ENCODE results near the gene FAM111B.
"Not testable (repeated sequence)": the region's sequence is repeated elsewhere in the genome, so short reads cannot be mapped to it uniquely, and the experiment has no call there.

Gene FAM111B

DNA sequence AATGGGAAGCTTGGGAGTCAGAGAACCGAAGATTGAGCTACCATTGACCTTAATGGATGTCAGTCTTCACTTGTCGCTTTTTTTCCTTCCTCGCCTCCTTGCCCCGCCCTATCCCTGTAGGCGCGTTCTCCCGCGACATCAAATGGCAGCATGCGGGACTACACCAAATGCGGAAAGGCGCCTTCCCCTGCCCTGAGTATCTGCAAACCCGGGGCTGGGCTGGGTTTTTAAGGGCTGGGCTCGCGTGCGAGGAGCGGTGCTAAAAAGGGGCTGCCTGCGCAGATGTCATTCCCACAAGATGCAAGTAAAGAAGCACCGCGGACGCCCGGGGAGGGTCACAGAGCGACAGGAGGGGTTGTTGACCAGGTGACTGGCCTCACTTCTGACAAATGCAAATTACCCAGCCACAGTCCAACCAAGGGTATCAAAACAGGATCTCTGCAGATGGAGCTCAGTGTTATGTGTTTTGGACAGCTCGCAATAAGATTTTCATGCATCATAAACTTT is 4.7 kb upstream of the FAM111B start:
- peak; percentile 21 for DNase-seq (ENCODE audit: low spot score)

- DNase-seq (ENCODE audit: low spot score): not testable (repeated sequence)
Observed at GRCh38 chr11:59107721-59108120, 684 bp downstream of the FAM111B start.

DNA sequence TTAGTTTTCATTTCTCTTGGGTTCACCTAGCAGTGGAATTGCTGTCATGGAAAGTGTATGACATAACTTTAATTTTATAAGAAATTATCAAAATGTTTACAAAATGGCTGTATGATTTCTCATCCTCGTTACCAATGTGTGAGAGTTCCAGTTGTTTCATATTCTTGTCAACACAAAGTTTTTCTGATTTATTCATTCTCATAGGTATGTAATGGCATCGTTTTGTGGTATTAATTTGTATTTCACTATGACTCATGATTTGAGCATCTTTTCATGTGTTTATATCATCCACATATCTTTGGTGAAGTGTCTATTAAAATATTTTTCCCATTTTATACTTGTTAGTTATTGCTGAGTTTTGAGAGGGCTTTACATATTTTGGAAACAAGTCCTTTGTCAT is 5.5 kb downstream of the FAM111B start:
- DNase-seq (ENCODE audit: low spot score): no peak

- DNase-seq (ENCODE audit: low spot score): no peak
Observed at GRCh38 chr11:59114344-59114743, 7.3 kb downstream of the FAM111B start.

DNA sequence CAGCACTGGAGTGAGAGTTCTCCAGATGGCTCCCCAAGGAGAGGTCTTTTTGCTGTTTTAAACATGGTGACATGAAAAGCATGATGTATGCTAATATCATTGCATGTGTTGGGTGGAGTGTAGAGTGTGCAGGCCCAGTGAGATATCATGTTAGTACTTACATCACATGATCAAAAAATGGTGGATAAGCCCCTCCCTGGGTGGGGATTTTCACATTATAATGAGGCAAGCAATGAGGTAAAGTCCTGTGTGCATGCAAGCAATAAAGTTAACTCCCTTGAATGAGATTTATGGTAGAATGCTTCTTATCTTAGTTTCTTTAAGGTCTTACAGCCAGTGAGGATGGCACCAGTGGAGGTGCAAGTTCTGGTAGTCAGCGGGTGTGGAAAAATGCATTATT is 8.5 kb downstream of the FAM111B start:
- DNase-seq (ENCODE audit: low spot score): no peak

GRCh38 chr11:59117774-59118173 is 10.7 kb downstream of the FAM111B start:
- DNase-seq (ENCODE audit: low spot score): no peak

DNA sequence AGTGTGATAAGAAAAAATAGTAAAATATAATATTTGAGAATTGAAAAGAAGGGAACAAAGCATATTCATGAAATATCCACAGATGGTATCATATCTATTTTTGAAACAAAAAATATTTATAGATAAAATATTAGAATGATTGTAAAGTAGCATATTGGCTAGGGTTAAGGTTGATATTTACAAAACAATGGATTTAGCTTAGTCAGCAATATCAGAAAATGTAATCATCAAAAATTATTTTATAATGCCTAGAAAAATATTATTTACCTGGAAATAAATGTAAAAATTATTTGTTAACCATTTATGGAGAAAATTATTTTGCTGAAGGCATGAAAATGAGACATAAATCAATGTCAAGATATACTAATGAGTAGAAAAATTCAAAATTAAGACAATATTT is 12.8 kb downstream of the FAM111B start:
- no peak for DNase-seq (ENCODE audit: low spot score)

GRCh38 chr11:59135648-59136461 is 28.8 kb downstream of the FAM111B start:
- peak; percentile 66 for DNase-seq (ENCODE audit: low spot score)

GRCh38 chr11:59136551-59136950 is 29.5 kb downstream of the FAM111B start:
- not testable (repeated sequence) for DNase-seq (ENCODE audit: low spot score)

- no peak for DNase-seq (ENCODE audit: low spot score)
Observed at GRCh38 chr11:59137190-59137589, 30.2 kb downstream of the FAM111B start.

GRCh38 chr11:59138643-59139042 is 31.6 kb downstream of the FAM111B start:
- DNase-seq (ENCODE audit: low spot score): no peak

GRCh38 chr11:59141191-59141590 is 34.2 kb downstream of the FAM111B start:
- no peak for DNase-seq (ENCODE audit: low spot score)

GRCh38 chr11:59141673-59142460 is 34.8 kb downstream of the FAM111B start:
- no peak for DNase-seq (ENCODE audit: low spot score)

DNA sequence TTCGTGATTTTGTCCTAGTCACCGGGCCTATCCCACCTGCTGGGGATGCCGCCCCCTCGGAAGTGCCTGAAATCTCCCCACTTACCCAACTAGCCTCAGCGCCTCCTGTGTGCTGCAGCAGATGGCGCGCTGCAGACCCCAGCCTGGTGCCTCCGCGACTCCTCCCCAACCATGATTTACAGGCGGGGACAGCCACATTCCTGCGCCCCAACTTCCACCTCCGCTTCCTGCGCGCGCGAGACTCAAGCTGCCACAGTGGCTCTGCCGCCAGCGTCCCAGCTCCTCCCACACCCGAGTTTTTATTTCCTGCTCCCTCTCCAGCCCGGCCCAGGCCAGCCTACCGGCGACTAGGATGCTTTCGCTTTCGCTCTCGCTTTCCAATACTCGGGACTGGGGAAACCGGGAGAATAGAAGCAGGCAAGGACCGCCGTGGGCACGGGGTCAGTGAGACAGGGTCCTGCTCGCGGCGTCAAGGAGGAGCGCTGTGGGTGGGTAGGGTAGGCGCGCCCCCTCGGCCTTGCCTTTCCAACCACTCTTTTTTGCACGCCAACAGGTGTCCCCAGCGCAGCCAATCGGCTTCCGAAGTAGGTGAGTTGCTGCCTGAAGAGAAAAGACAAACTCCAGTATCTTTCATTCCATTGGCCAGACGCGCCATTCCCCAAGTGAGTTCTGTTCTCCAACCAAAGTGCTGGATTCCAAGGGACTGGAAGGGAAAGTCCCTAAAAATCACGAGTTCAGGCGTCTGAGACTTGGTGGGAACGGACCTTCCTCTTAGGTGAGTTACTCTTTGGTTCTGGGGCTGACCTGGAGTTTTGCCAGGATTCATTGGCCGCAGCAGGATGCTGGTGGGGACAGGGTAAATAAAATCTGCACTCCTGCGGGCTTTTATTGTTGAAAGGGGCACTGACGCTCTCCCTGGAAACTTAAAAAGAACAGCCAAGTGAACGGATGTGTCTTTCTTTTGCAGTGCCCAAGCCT is 35.8 kb downstream of the FAM111B start, which contains the start of gene FAM111A:
FAM111A (plus strand) TSS at position 327 of the 978 bp plus-strand sequence. CDS start 6,017 bp downstream, outside the sequence.
- DNase-seq (ENCODE audit: low spot score): peak; percentile 22

- no peak for DNase-seq (ENCODE audit: low spot score)
Observed at GRCh38 chr11:59144096-59144495, 37.1 kb downstream of the FAM111B start.

DNA sequence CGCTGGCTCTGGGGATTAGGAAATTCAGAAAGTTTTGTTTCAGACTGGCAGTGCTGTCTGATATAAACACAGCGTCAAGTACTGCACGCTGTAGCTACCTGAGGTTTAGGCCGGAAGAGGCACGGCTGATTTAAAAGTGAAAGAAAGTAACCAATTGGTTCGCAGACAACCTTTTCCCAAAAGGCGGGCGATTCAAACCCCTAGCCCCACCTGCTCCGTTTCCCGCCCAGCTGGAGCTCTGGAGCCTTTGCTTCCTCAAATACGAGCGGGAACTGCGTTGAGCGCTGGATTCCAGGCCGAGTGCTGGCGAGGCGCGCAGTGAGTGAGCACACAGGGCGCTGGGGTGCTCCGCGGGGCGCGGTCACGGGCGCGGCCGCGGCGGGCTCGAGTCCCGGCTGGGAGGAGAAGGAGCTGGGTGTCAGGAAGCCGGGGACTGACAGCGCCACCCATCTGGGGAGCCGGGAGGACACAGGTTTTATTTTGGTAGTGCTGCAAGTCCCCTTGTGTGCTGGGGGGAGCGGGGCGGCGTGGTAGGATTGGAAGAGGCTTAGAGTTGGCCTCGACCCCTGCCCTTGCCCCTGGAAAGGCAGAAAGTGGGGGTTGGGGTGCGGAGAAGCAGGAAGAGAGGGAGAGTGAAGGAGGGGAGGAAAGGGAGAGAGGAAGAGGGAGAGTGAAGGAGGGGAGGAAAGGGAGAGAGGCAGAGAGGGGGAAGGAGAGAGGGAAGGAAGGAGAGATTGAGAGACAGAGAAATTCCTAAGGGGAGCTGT is 37.7 kb downstream of the FAM111B start:
- peak; percentile 39 for DNase-seq (ENCODE audit: low spot score)

DNA sequence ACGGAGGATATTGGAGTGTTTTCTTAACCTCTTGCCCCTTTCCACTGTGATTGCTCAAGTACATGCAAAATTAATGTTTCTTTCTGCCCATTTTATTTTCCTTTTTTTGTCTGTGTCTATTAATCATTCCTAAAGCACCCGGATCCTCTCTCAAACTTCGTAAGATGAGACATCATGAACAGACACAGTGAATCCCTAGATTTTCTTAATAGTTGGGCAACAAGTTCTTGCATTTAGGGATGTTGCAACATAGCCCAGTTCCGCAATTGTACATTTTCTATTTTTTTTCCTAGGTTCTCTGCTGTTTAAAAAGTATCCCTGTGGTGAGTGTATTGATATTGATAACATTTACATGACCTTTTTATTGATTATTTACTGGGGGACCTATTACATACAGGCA is 38.5 kb downstream of the FAM111B start:
- no peak for DNase-seq (ENCODE audit: low spot score)

GRCh38 chr11:59151761-59152160 is 44.7 kb downstream of the FAM111B start:
- DNase-seq (ENCODE audit: low spot score): no peak

DNA sequence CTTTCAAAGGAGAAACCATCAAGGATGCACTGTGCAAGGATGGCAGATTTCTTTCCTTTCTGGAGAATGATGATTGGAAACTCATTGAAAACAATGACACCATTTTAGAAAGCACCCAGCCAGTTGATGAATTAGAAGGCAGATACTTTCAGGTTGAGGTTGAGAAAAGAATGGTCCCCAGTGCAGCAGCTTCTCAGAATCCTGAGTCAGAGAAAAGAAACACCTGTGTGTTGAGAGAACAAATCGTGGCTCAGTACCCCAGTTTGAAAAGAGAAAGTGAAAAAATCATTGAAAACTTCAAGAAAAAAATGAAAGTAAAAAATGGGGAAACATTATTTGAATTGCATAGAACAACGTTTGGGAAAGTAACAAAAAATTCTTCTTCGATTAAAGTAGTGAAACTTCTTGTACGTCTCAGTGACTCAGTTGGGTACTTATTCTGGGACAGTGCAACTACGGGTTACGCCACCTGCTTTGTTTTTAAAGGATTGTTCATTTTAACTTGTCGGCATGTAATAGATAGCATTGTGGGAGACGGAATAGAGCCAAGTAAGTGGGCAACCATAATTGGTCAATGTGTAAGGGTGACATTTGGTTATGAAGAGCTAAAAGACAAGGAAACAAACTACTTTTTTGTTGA is 45.4 kb downstream of the FAM111B start:
- no peak for DNase-seq (ENCODE audit: low spot score)

DNA sequence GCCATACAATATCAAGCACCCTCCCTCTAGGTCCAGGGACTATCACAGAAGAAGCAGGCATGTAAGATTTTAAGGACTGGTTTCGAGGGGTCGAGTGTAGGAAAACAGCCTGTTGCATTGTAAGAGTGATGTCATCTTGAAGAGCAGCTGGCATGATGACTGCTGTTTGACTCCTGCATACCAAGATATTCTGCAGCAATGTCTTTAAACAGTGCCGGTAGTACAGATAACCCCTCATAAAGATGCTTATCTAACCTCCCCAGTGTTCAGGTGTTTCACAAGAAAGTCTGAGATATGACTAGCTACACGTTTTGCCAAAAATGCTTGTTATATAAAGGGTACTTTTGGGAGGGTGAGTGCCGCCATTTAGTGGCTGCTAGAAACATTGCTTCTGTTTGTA is 47.6 kb downstream of the FAM111B start:
- DNase-seq (ENCODE audit: low spot score): no peak

Data from SK-N-DZ (cell line).